Endothelial cell of umbilical vein (primary cell): ENCODE data around the gene IFI27L2. TPM values are rescaled to one million over a fixed set of nuclear protein-coding genes. Genes with fewer than 3 reads are reported as not detected.
A peak's percentile ranks its signal among the peaks of the same experiment; 100 is the strongest.

Experiments used
- BruUV-seq: library from RNA; stranded (reverse); fragments of 400-500 nt; replicated peaks from 2 replicates; lab custom pipeline; 2021; lab: Mats Ljungman, UMichigan
- CTCF ChIA-PET: fragments of 300-600, 350-600 bp; sonication (Branson Sonifier 250); formaldehyde crosslinking; loops from one replicate; lab custom pipeline; 2021; ENCODE audit warnings: antibody characterized with exemption, inconsistent platforms; lab: Charles Lee
- POLR2A ChIA-PET: fragments of 300-600, 350-600 bp; sonication (Branson Sonifier 250); formaldehyde crosslinking; loops from one replicate; lab custom pipeline; 2021; ENCODE audit warnings: antibody characterized with exemption, inconsistent platforms; lab: Charles Lee
- DNase-seq: peaks from one replicate; pipeline ENCODE4 v3.0.0-alpha.2; 2011; ENCODE audit warnings: low read depth, low spot score
- FAIRE-seq: peaks from 2 replicates; lab custom pipeline; 2011; peaks lifted over from hg19 to GRCh38; lab: Jason Lieb, UNC
- H2AFZ ChIP-seq: 2 replicates; pipeline ENCODE4 v1.6.0; 2012; ENCODE audit warnings: low read depth, low read length, control low read depth, inconsistent platforms
- H3K27ac ChIP-seq: 2 replicates; pipeline ENCODE4 v1.5.1; 2011; ENCODE audit warnings: low read depth, mild to moderate bottlenecking, control low read depth, low read length, moderate library complexity; ENCODE audit not compliant: insufficient read depth
- H3K27me3 ChIP-seq, 2 experiments: 2 replicates each; pipeline versions ENCODE4 v1.6.0 to v1.6.1; 2011; ENCODE audit warnings: low read length in 2 of 2, mixed read lengths in 1 of 2; ENCODE audit not compliant: control insufficient read depth in 2 of 2, insufficient read depth in 2 of 2
- H3K36me3 ChIP-seq, 2 experiments: 2 replicates in 1 of 2; 3 replicates in 1 of 2; pipeline ENCODE4 v1.5.1; 2011; ENCODE audit warnings: low read length in 2 of 2, mild to moderate bottlenecking in 1 of 2, moderate library complexity in 1 of 2; ENCODE audit not compliant: control insufficient read depth in 2 of 2, insufficient read depth in 2 of 2; ENCODE audit errors: extremely low read depth in 1 of 2
- H3K4me1 ChIP-seq: 3 replicates; pipeline ENCODE4 v1.5.1; 2011; ENCODE audit warnings: mild to moderate bottlenecking, low read length; ENCODE audit not compliant: control insufficient read depth, insufficient read depth; ENCODE audit errors: extremely low read depth
- H3K4me2 ChIP-seq: 2 replicates; pipeline ENCODE4 v1.6.1; 2011; ENCODE audit warnings: low read length, control low read depth, mixed read lengths; ENCODE audit not compliant: insufficient read depth
- H3K4me3 ChIP-seq, 3 experiments: fragments of 200-600 bp in 1 of 3; sonication (generic), shearing (Covaris generic) in 1 of 3; replicated peaks in 1 of 3; 2 replicates each; pipeline ENCODE4 v1.5.1; 2011 to 2016; ENCODE audit warnings: control low read depth in 3 of 3, low read length in 3 of 3, mild to moderate bottlenecking in 2 of 3, inconsistent platforms in 1 of 3, low read depth in 1 of 3, moderate library complexity in 1 of 3; ENCODE audit not compliant: insufficient read depth in 1 of 3
- H3K79me2 ChIP-seq: 2 replicates; pipeline ENCODE4 v1.6.0; 2012; ENCODE audit warnings: low read length, inconsistent platforms; ENCODE audit not compliant: control insufficient read depth, insufficient read depth
- H3K9ac ChIP-seq: replicated peaks from 2 replicates; pipeline ENCODE3; 2011; ENCODE audit warnings: low read length, control low read depth; ENCODE audit not compliant: insufficient read depth; ENCODE audit errors: extremely low read depth
- H3K9me1 ChIP-seq: replicated peaks from 3 replicates; pipeline ENCODE4 v1.6.0; 2011; ENCODE audit warnings: mild to moderate bottlenecking, low read length; ENCODE audit not compliant: control insufficient read depth, insufficient read depth; ENCODE audit errors: extremely low read depth
- H3K9me3 ChIP-seq: replicated peaks from 2 replicates; pipeline ENCODE4 v1.5.1; 2012; ENCODE audit warnings: low read length, inconsistent platforms; ENCODE audit not compliant: control insufficient read depth, insufficient read depth
- H4K20me1 ChIP-seq: replicated peaks from 2 replicates; pipeline ENCODE3; 2011; ENCODE audit warnings: mild to moderate bottlenecking, low read length; ENCODE audit not compliant: control insufficient read depth, insufficient read depth; ENCODE audit errors: extremely low read depth
- EZH2 ChIP-seq: IDR thresholded peaks from 2 replicates; pipeline ENCODE4 v1.6.1; 2012; ENCODE audit warnings: borderline replicate concordance, low read depth, mild to moderate bottlenecking, moderate library complexity, low read length, inconsistent platforms; ENCODE audit not compliant: severe bottlenecking
- FOS ChIP-seq: IDR thresholded peaks from 2 replicates; pipeline ENCODE4 v1.6.1; 2011; ENCODE audit warnings: mild to moderate bottlenecking, low read length, moderate library complexity, borderline replicate concordance; ENCODE audit not compliant: insufficient read depth
- GATA2 ChIP-seq: IDR thresholded peaks from 2 replicates; pipeline ENCODE4 v1.7.0; 2011; ENCODE audit warnings: low read depth, mild to moderate bottlenecking, moderate library complexity, mixed read lengths, low read length; ENCODE audit not compliant: insufficient read length, insufficient read depth
- JUN ChIP-seq: IDR thresholded peaks from 2 replicates; pipeline ENCODE4 v1.6.1; 2011; ENCODE audit warnings: borderline replicate concordance, low read depth; ENCODE audit not compliant: insufficient read length, insufficient read depth
- MYC ChIP-seq: IDR thresholded peaks from one replicate; pipeline ENCODE4 v1.6.1; 2011; ENCODE audit warnings: mild to moderate bottlenecking, low read depth, low read length
- POLR2A ChIP-seq: IDR thresholded peaks from 2 replicates; pipeline ENCODE4 v1.6.1; 2012; ENCODE audit warnings: low read depth, mild to moderate bottlenecking, control low read depth, low read length
- POLR2AphosphoS5 ChIP-seq: IDR thresholded peaks from 2 replicates; pipeline ENCODE4 v1.6.1; 2012; ENCODE audit warnings: low read depth, mild to moderate bottlenecking, control low read depth, low read length, moderate library complexity; ENCODE audit not compliant: insufficient read depth
- dilution Hi-C: fragments of 300-500 bp; cut with MboI; formaldehyde crosslinking; loops from one replicate; pipeline ENCODE4 v1.15.0; 2019; ENCODE audit warnings: low sequenced_read_pairs; ENCODE audit not compliant: extremely low pct_ligation_motif_present
- intact Hi-C: fragments of 100-400 bp; cut with micrococcal nuclease; formaldehyde crosslinking; loops from one replicate; pipeline ENCODE4 v1.10.0; 2022
- polyA plus RNA-seq, 4 experiments: library from polyadenylated mRNA; depleted of rRNA in 3 of 4; stranded (reverse) in 3 of 4; unstranded in 1 of 4; fragments of >200 nt; gene quantifications; 2 replicates each; pipeline versions ENCODE4 v1.2.1 to v1.2.3, GENCODE V29; 2011 to 2012; ENCODE audit warnings: missing spikeins in 1 of 4
- total RNA-seq: library from RNA; stranded (reverse); gene quantifications from 2 replicates; pipeline ENCODE4 v1.2.3, GENCODE V29; 2021
- TF ChIP-seq, protein P1 (sequence below), 2 donors: IDR thresholded peaks; 1 replicate in 1 of 2; 2 replicates in 1 of 2; pipeline ENCODE4 v1.5.1; 2011; ENCODE audit warnings: low read length in 2 of 2, mild to moderate bottlenecking in 2 of 2, moderate library complexity in 2 of 2, control low read depth in 1 of 2, inconsistent platforms in 1 of 2, low read depth in 1 of 2; ENCODE audit not compliant: insufficient read depth in 1 of 2; ENCODE audit errors: extremely low read depth in 1 of 2
- TF ChIP-seq, protein P2 (sequence below): IDR thresholded peaks from 2 replicates; pipeline ENCODE4 v1.6.1; 2011; ENCODE audit not compliant: insufficient read depth, insufficient read length

The IFI27L2 gene
- total and polyA plus RNA-seq, 2 donors (not counting 3 experiments of a cell fraction or from before 2014, with no cell fraction given), result 28.7 to 82.9 TPM

DNA sequence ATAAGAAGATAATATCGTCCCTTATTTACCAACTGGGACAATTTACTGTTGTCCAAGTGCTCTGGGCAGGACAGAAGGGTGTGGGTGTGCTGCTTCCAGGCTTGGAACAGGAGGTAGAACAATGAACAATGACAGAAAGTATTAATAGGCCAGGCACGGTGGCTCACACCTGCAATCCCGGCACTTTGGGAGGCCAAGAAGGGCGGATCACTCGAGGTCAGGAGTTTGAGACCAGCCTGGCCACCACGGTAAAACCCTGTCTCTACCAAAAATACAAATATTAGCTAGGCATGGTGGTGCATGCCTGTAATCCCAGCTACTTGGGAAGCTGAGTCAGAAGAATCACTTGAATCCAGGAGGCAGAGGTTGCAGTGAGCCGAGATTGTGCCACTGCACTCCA lies 16.3 kb downstream of the IFI27L2 start:
- FAIRE-seq, result peak; percentile 66

DNA sequence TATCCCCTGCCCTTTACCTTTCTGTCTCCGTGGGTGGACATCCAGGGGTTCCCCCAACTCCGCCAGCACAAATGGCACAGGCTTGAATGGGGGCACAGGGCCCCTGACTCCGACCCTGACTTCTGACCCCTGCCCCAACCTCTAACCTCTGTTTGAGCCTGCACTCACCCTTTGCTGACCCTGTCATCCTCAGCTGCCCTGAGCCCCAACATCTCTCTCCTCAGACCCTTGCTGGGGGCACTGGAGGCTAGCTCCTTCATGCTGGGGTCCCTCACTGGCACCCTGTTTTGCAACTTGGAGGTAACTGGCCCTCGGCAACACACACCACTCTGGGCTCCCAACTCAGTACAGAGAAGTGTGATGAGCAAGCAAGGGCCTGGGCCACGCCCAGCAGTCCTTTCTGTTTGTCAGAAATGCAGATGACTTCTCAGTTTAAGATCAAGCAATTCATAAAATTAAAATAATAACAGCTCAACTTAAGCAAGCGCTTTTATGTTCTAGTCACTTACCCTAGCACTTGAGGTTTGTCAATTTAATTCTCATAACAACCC lies 16.8 kb downstream of the IFI27L2 start:
- Histone ChIP-seq H3K36me3 (no peaks in the 10 kb centered on the region), H3K27ac (no peak overlapping the region), H3K9me1 (no peaks in the 10 kb centered on the region), H2AFZ (no peak overlapping the region), H3K27me3 (no peaks in the 10 kb centered on the region), H3K4me3 (no peak overlapping the region), H3K9ac (no peak overlapping the region), H3K9me3 (no peaks in the 10 kb centered on the region), H3K4me1 (peaks cover 19% of the 10 kb centered on the region), H4K20me1 (no peaks in the 10 kb centered on the region), H3K79me2 (no peaks in the 10 kb centered on the region), H3K4me2 (no peak overlapping the region)
- CTCF ChIA-PET, result interaction anchor here (2.0 to 6.1 kb wide), 2 partner anchors 18 to 24 kb away, joined by 8 to 67 read pairs; partner anchors contain the start of gene IFI27L2
- dilution Hi-C loops, result no loop called here
- DNase-seq, result no peak
- TF ChIP-seq FOS (no peak), POLR2AphosphoS5 (no peak), POLR2A (no peak), EZH2 (no peak), JUN (no peak), GATA2 (no peak), MYC (no peak)
- TF ChIP-seq, protein P1, sequence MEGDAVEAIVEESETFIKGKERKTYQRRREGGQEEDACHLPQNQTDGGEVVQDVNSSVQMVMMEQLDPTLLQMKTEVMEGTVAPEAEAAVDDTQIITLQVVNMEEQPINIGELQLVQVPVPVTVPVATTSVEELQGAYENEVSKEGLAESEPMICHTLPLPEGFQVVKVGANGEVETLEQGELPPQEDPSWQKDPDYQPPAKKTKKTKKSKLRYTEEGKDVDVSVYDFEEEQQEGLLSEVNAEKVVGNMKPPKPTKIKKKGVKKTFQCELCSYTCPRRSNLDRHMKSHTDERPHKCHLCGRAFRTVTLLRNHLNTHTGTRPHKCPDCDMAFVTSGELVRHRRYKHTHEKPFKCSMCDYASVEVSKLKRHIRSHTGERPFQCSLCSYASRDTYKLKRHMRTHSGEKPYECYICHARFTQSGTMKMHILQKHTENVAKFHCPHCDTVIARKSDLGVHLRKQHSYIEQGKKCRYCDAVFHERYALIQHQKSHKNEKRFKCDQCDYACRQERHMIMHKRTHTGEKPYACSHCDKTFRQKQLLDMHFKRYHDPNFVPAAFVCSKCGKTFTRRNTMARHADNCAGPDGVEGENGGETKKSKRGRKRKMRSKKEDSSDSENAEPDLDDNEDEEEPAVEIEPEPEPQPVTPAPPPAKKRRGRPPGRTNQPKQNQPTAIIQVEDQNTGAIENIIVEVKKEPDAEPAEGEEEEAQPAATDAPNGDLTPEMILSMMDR (IDR thresholded peaks at IDR 0.05; ENCODE audit: extremely low read depth in 1 of 2, insufficient read depth in 1 of 2, low read depth in 1 of 2, low read length in 2 of 2), result no peak
- TF ChIP-seq, protein P2, sequence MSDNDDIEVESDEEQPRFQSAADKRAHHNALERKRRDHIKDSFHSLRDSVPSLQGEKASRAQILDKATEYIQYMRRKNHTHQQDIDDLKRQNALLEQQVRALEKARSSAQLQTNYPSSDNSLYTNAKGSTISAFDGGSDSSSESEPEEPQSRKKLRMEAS, result no peak
- BruUV-seq, result no TSS peak
- intact Hi-C loops, result loop anchor here (10.0 kb wide), 1 partner anchor 1058 kb away; no protein-coding TSS in a partner anchor
- POLR2A ChIA-PET, result no interaction called here
- no peak for FAIRE-seq

More for the DNA sequence above, 16.3 kb downstream of the IFI27L2 start:
- H3K9ac ChIP-seq, result no peak overlapping the region
- BruUV-seq, result no TSS peak
- no peak for TF ChIP-seq JUN
- no peak for TF ChIP-seq EZH2
- no peak for TF ChIP-seq GATA2
- no peaks in the 10 kb centered on the region for H3K79me2 ChIP-seq
- no peak overlapping the region for H3K27ac ChIP-seq
- no peak overlapping the region for H2AFZ ChIP-seq
- H3K36me3 ChIP-seq, result no peaks in the 10 kb centered on the region
- CTCF ChIA-PET, result interaction anchor here (1.4 to 6.1 kb wide), 3 partner anchors 18 to 84 kb away, joined by 3 to 67 read pairs (median 8); partner anchors contain the start of gene IFI27L2
- no peak for DNase-seq
- POLR2A ChIA-PET, result no interaction called here
- H3K9me1 ChIP-seq, result no peaks in the 10 kb centered on the region
- H3K4me2 ChIP-seq, result no peak overlapping the region
- dilution Hi-C loops (no loop called here), intact Hi-C loops (loop anchor here (10.0 kb wide), 1 partner anchor 1058 kb away; no protein-coding TSS in a partner anchor)
- H3K4me3 ChIP-seq, result no peak overlapping the region
- no peaks in the 10 kb centered on the region for H3K9me3 ChIP-seq
- no peaks in the 10 kb centered on the region for H4K20me1 ChIP-seq
- H3K27me3 ChIP-seq, result no peaks in the 10 kb centered on the region
- peaks cover 19% of the 10 kb centered on the region for H3K4me1 ChIP-seq
